Measurements from ENCODE around the gene MLLT3.

MLLT3 gene

GRCh38 chr9:20373263-20373662 lies 249.0 kb downstream of the MLLT3 start:
- no peak for DNase-seq

GRCh38 chr9:20369391-20369790 lies 252.9 kb downstream of the MLLT3 start:
- DNase-seq: no peak

- DNase-seq: no peak
These were observed 254.4 kb downstream of the MLLT3 start for GRCh38 chr9:20367855-20368254.

- DNase-seq: no peak
These were observed 257.3 kb downstream of the MLLT3 start for GRCh38 chr9:20364959-20365358.

GRCh38 chr9:20363233-20363632 lies 259.1 kb downstream of the MLLT3 start:
- no peak for DNase-seq

GRCh38 chr9:20361656-20362570 lies 260.4 kb downstream of the MLLT3 start:
- DNase-seq: no peak

GRCh38 chr9:20361229-20361628 lies 261.1 kb downstream of the MLLT3 start:
- no peak for DNase-seq

GRCh38 chr9:20358207-20358606 lies 264.1 kb downstream of the MLLT3 start:
- DNase-seq: no peak

- no peak for DNase-seq
These were observed 265.3 kb downstream of the MLLT3 start for GRCh38 chr9:20357037-20357432.

GRCh38 chr9:20356403-20357036 lies 265.8 kb downstream of the MLLT3 start:
- no peak for DNase-seq

GRCh38 chr9:20355022-20355421 lies 267.3 kb downstream of the MLLT3 start:
- DNase-seq: no peak

- no peak for DNase-seq
These were observed 268.2 kb downstream of the MLLT3 start for GRCh38 chr9:20353931-20354652.

- DNase-seq: no peak
These were observed 268.8 kb downstream of the MLLT3 start for GRCh38 chr9:20353524-20353923.

- no peak for DNase-seq
These were observed 269.7 kb downstream of the MLLT3 start for GRCh38 chr9:20352591-20352990.

GRCh38 chr9:20351715-20352114 lies 270.6 kb downstream of the MLLT3 start:
- DNase-seq: no peak

GRCh38 chr9:20349568-20349967 lies 272.7 kb downstream of the MLLT3 start:
- DNase-seq: no peak

- DNase-seq: no peak
These were observed 279.0 kb downstream of the MLLT3 start for GRCh38 chr9:20343325-20343724.

- no peak for DNase-seq
These were observed 281.8 kb downstream of the MLLT3 start for GRCh38 chr9:20340511-20340861.

- no peak for DNase-seq
These were observed 286.5 kb downstream of the MLLT3 start for GRCh38 chr9:20335668-20336332.

GRCh38 chr9:20333991-20334390 lies 288.3 kb downstream of the MLLT3 start:
- DNase-seq: no peak

GRCh38 chr9:20331095-20331685 lies 291.1 kb downstream of the MLLT3 start:
- DNase-seq: no peak

GRCh38 chr9:20330688-20331087 lies 291.6 kb downstream of the MLLT3 start:
- no peak for DNase-seq

GRCh38 chr9:20326516-20326915 lies 295.8 kb downstream of the MLLT3 start:
- DNase-seq: no peak

Measured in KG1 (cell line).